Endothelial cell of umbilical vein (primary cell): ENCODE results near the gene CRCP.

Source experiments
- EZH2 ChIP-seq: IDR thresholded peaks from 2 replicates; pipeline ENCODE4 v1.6.1; 2012; ENCODE audit warnings: borderline replicate concordance, low read depth, mild to moderate bottlenecking, moderate library complexity, low read length, inconsistent platforms; ENCODE audit not compliant: severe bottlenecking
- POLR2A ChIP-seq: IDR thresholded peaks from 2 replicates; pipeline ENCODE4 v1.6.1; 2012; ENCODE audit warnings: low read depth, mild to moderate bottlenecking, control low read depth, low read length
- TF ChIP-seq, protein P1 (sequence below), 2 donors: IDR thresholded peaks; 1 replicate in 1 of 2; 2 replicates in 1 of 2; pipeline ENCODE4 v1.5.1; 2011; ENCODE audit warnings: low read length in 2 of 2, mild to moderate bottlenecking in 2 of 2, moderate library complexity in 2 of 2, control low read depth in 1 of 2, inconsistent platforms in 1 of 2, low read depth in 1 of 2; ENCODE audit not compliant: insufficient read depth in 1 of 2; ENCODE audit errors: extremely low read depth in 1 of 2

DNA sequence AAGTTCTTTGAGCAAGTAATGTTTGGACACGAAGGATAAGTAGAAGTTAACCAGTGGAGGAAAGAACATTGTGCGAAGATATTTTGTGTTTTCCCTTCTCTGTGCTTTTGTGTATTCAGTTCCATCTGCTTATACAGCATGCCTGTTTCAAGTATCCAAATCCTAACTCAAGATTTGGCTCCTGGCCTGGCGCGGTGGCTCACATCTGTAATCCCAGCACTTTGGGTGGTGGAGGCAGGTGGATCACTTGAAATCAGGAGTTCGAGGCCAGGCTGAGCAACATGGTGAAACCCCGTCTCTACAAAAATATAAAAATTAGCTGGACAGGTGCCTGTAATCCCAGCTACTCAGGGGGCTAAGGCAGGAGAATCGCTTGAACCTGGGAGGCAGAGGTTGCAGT lies 49.7 kb downstream of the CRCP start:
- TF ChIP-seq POLR2A = no peak
- TF ChIP-seq, protein P1, sequence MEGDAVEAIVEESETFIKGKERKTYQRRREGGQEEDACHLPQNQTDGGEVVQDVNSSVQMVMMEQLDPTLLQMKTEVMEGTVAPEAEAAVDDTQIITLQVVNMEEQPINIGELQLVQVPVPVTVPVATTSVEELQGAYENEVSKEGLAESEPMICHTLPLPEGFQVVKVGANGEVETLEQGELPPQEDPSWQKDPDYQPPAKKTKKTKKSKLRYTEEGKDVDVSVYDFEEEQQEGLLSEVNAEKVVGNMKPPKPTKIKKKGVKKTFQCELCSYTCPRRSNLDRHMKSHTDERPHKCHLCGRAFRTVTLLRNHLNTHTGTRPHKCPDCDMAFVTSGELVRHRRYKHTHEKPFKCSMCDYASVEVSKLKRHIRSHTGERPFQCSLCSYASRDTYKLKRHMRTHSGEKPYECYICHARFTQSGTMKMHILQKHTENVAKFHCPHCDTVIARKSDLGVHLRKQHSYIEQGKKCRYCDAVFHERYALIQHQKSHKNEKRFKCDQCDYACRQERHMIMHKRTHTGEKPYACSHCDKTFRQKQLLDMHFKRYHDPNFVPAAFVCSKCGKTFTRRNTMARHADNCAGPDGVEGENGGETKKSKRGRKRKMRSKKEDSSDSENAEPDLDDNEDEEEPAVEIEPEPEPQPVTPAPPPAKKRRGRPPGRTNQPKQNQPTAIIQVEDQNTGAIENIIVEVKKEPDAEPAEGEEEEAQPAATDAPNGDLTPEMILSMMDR (IDR thresholded peaks at IDR 0.05; ENCODE audit: extremely low read depth in 1 of 2, insufficient read depth in 1 of 2, low read depth in 1 of 2, low read length in 2 of 2) = no peak
- no peak for TF ChIP-seq EZH2
